AG20443 (cell line): Measurements from ENCODE around the gene ZBTB12.
A peak's percentile ranks its signal among the peaks of the same experiment; 100 is the strongest.

Experiments
- DNase-seq: peaks from one replicate; pipeline ENCODE4 v3.0.0; 2012; ENCODE audit warnings: low spot score, mixed read lengths

Gene ZBTB12

GRCh38 chr6:31896856-31897611 lies 4.9 kb downstream of the ZBTB12 start:
- no peak for DNase-seq

DNA sequence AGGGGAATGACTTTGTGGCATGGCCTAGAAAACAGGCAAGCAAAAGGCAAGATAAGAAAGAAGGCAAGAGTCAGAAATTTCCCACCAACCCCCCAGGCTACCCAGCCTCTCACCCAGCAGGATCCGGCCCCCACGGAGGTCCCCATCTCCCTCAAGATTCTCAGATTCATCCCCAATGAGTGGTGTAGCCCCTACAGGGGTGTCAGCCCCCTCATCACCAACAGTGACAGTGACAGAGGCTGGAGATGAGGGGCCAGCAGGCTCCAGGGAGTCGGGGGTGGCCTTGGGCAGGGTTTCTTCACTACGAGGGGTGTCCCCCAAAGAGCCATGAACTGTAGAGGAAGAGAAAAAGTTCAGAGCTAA lies 5.4 kb downstream of the ZBTB12 start:
- no peak for DNase-seq

GRCh38 chr6:31892821-31893220 lies 9.1 kb downstream of the ZBTB12 start:
- DNase-seq, result no peak

GRCh38 chr6:31889331-31889972 lies 12.4 kb downstream of the ZBTB12 start:
- DNase-seq, result no peak

DNA sequence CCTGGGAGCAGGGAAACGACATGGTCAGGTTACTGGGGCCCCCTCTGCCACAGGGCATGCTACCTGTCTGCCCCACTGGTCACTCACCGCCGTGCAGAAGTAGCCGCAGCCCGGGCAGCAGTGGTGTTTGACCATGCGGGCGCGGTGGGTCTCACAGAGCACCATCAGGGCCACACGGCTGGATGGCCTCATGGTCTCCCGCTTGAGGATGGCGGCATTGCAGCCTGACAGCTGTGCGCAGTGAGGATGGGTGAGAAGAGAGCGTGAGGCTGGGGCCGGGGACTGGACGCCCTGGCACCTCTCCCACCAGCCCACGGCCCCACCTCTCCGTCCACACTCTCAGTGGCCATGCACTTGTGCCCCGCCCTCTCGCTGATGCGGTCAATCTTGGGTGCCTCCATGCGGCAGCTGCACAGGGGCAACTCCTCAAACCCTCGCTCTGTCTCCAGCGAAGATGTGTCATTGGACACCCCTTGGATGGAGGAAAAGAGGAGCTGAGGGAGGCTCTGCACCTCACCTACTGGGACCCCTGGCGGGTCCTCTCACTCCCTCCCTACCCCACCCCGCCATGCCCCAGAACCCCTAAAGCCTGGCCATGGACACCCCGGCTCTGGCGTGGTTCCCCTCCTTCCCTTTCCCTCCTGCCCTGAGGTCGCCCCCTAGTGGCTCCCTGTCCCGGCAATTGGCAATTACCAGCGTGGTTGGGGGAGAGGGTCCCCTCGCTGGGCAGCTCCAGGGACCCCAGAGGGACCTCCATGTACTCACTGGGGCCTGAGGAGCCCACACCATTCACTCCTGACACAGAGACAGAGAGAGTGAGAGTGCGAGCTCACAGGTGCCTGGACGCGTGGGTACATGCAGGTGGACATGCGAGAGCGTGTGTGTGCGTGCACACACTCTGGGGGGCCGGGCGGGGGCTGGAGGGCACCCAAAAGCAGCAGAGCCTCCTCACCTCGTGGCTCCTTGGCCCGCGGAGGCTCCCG lies 13.3 kb downstream of the ZBTB12 start:
- DNase-seq, result peak; percentile 66

- no peak for DNase-seq
These were observed 14.5 kb downstream of the ZBTB12 start for GRCh38 chr6:31887173-31888007.

DNA sequence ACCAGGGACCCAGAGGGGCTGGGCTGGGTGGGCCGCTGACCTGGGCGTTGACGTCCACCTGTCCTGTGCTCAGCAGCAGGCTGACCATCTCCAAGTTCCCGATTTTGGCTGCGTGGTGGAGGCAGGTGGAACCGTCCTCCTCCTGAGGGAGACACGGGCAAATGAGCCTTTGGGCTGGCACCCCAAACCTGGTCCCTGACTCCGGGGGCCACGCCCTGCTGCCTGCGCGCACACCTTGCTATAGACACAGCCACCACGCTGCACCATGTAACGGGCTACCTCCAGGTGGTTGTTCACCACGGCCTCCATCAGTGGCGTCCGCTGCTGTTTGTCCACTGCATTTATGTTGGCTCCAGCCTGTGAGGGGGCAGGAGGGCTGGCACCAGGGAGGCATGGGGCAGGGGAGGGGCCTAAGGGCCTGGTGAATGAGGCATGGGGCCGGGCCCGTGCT lies 15.3 kb downstream of the ZBTB12 start:
- no peak for DNase-seq

DNA sequence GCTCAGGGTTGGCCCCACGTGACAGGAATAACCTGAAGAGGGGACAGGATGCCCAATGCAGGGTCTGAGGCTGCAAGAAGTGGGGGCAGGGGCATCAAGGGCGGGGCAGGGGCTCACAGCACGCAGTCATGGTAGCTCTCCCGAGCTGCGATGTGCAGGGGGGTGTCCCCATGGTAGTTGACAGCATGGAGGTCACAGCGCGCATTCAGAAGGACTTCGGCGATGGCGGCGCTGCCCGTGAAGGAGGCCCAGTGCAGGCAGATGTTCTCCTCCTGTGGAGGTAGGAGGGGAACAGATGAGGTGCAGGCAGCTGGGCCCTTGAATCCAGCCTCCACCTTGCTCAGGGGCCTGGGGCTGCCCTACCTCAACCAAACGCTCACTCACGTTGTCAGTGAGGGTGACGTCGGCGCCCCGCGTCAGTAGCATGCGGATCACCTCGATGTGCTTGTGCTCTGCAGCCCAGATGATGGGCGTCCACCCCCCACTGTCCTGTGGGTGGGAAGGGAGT lies 17.3 kb downstream of the ZBTB12 start:
- no peak for DNase-seq

GRCh38 chr6:31883676-31884075 lies 18.2 kb downstream of the ZBTB12 start:
- DNase-seq, result no peak

DNA sequence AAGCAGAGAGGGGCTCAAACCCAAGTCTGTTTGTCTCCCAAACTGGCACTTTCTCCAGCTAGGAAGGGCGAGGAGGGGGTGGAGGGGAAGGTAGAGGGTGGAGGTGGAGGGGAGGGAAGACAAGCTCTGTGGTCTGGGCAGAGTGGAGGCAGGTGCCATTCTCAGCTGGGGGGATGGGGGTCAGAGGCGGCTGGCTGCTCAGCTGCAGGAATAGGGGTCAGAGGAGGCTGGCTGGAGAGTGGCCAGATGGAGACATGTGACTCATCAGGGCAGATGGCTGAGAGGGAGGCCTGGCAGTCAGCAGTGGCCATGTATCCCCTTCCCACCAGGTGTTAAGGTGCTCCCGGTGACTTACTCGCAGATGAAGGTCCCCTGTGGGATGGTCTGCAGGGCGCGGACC lies 19.5 kb downstream of the ZBTB12 start:
- peak; percentile 49 for DNase-seq

DNA sequence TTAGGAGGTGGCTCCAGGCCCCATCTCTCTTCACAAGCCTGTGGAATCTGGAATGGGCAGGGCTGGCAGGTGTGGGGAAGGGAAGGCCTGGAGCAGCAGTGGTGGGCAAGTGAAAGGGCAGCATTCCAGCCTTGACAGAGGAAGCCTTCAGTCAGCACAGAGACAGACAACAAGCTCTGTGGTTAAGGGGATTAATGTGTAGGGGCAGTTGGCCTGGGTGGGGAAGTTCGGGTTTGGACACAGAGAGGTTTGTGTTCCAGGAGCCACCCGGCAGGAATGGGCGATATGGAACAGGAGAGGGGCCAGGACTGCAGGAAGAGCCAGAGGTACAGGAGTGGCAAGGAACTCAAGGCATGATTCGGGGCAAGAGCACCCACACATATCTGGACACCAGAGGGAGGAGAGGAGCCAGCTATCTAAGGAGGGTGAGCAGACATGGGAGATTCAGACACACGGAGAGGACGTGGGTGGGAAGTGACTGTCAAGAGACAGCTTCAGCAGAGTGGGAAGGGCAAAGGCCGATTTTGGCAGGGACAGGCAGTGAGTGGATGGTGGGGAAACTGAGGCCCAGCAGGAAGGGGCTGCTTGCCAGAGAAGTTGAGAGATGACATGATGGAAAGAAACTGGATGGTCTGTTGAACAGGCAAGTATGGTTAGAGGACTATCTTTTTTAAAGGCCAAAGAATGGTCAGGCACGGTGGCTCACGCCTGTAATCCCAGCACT lies 20.6 kb downstream of the ZBTB12 start:
- DNase-seq, result no peak

DNA sequence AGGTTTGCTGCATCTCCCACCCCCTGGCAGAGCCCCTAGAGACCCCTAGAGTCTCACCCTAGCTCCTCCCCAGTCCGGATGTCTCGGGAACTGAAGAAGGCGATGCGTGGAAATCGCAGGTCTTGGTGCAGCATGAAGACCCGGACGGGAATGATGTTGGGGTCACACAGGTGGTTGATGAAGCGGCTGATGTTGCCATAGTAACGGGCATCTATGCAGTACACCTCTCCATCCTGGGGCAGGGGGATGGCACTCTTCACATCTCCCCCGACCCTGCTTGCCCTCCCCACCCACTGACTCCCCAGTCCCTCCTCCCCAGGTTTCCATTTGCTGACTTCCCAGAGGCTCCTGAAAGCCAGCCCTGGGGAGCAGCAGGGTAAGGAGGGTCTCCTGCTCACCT lies 21.3 kb downstream of the ZBTB12 start:
- DNase-seq, result no peak

DNA sequence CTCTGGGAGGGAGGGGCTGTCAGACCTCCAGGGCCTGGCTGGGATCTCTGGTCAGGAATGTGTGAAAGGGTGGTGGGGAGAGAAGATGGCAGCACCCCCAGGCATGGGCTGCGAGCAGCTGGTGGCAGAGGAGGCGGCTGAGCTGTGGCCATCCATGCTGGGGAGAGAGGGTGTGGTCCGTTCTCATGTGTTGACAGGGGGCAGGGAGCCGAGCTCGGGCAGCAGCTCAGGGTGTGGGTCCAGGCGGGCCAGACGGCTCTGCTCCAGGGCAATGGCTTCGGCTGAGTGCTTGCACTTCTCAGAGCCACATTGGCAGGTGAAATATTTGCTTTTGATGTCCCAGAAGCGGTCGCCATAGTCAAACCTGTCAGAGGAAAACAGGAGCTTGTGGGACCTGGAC lies 22.0 kb downstream of the ZBTB12 start:
- no peak for DNase-seq

DNA sequence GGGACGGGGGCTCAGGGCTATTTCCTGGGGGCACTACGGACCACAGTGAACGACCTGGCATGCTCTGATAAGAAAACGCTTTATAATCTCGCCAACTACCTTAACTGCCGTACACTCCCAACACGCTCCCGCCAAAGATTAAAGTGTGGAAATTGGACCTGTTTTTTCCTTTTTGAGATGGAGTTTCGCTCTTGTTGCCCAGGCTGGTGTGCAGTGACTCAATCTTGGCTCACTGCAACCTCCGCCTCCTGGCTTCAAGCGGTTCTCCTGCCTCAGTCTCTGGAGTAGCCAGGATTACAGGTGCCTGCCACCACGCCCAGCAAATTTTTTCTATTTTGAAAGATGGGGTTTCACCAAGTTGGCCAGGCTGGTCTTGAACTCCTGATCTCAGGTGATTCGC lies 22.7 kb downstream of the ZBTB12 start:
- no peak for DNase-seq

GRCh38 chr6:31878726-31879125 lies 23.2 kb downstream of the ZBTB12 start, which contains the start of gene SLC44A4:
TSS of gene SLC44A4 (minus strand) at chr6:31878997. CDS start at chr6:31878980, 17 bp downstream.
- DNase-seq, result no peak

GRCh38 chr6:31878222-31878621 lies 23.7 kb downstream of the ZBTB12 start:
- DNase-seq, result no peak

- DNase-seq, result no peak
These were observed 24.2 kb downstream of the ZBTB12 start for GRCh38 chr6:31877651-31878161.

DNA sequence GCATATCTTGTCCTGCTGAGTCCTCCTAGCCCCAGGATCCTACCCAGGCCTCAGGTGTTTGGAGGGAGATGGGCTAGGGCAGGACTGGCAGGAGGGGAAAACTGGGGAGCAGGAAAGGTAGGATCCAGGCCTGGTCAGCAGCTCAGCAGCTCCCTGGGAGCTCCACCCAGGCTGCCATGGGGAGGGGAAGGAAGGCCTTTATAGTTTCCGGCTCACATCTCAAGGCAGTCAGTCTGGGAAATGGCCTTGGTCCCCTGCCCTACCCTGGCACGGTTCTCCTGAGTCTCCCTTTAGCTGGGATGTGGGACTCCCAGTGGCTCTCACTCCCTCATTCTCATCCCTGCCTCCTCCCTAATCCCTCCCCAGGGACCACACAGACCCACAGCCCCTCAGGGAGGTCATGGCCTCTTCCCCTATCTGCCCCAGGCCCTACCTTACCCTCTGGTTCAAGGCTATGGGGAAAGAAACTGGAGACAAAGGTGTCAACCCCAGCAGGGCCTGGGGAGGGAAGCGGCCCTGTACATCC lies 24.7 kb downstream of the ZBTB12 start:
- no peak for DNase-seq

DNA sequence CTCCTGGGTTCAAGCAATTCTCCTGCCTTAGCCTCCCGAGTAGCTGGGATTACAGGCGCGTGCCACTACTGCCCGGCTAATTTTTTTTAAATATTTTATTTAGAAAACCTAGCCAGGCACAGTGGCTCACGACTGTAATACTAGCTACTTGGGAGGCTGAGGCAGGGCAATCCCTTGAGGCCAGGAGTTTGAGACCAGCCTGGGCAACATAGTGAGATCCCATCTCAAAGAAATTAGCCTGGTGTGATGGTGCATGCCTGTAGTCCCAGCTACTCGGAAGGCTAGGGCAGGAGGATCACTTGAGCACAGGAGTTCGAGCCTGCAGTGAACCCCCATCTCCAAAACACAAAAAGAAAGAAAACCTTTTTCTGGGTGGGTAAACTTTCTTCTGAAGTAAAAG lies 25.5 kb downstream of the ZBTB12 start:
- DNase-seq, result no peak

GRCh38 chr6:31875877-31876276 lies 26.0 kb downstream of the ZBTB12 start:
- DNase-seq, result no peak
